Upper lobe of right lung (tissue), 1 donor: Measurements from ENCODE around the gene KDM5B. TPM values are rescaled to one million over a fixed set of nuclear protein-coding genes. Genes with fewer than 3 reads are reported as not detected.
A peak's percentile ranks its signal among the peaks of the same experiment; 100 is the strongest.

Experiments used
- ATAC-seq: fragments of 200-7000 bp; cut with Tn5 transposase; one replicate; pipeline ENCODE4 v1.9.1; 2020; ENCODE audit warnings: mild to moderate bottlenecking, moderate library complexity
- DNase-seq: peaks from one replicate; pipeline ENCODE4 v3.0.0-alpha.2; 2020
- H3K27ac ChIP-seq: fragments of 200-600 bp; one replicate; pipeline ENCODE4 v1.8.0; 2022
- H3K27me3 ChIP-seq: fragments of 200-600 bp; one replicate; pipeline ENCODE4 v1.8.0; 2022; ENCODE audit warnings: mild to moderate bottlenecking
- H3K36me3 ChIP-seq: fragments of 200-600 bp; one replicate; pipeline ENCODE4 v1.8.0; 2022
- H3K4me1 ChIP-seq: fragments of 200-600 bp; one replicate; pipeline ENCODE4 v1.8.0; 2022
- H3K4me3 ChIP-seq: fragments of 200-600 bp; one replicate; pipeline ENCODE4 v1.8.0; 2022; ENCODE audit warnings: mild to moderate bottlenecking
- H3K9me3 ChIP-seq: fragments of 200-600 bp; one replicate; pipeline ENCODE4 v1.8.0; 2022
- intact Hi-C: fragments of 100-400 bp; cut with DNase I; formaldehyde crosslinking; loops from one replicate; pipeline ENCODE4 v1.11.0; 2022
- total RNA-seq: library from RNA; stranded (reverse); fragmentation: NEBNext Ultra II Directional; extraction: Animal tissue kit (Norgen Biotek cat#: 25700); gene quantifications from one replicate; pipeline ENCODE4 v1.2.1, GENCODE V29; 2021
- TF ChIP-seq, protein P1 (sequence below): fragments of 200-600 bp; IDR thresholded peaks from one replicate; pipeline ENCODE4 v1.8.0; 2022; ENCODE audit warnings: antibody characterized with exemption
- donor health status: DM: no; HTN: yes; CAD: no; lungs with severe emphysema.

KDM5B gene
- total RNA-seq, 1 donor from 2014 or later, result 57.3 TPM

GRCh38 chr1:202825748-202826147 lies 17.5 kb upstream of the KDM5B start:
- no peaks in the 10 kb centered on the region for H3K36me3 ChIP-seq
- ATAC-seq (no peak), DNase-seq (peak; percentile 32)
- no peaks in the 10 kb centered on the region for H3K4me1 ChIP-seq
- no peak overlapping the region for H3K4me3 ChIP-seq
- H3K9me3 ChIP-seq, result no peaks in the 10 kb centered on the region
- TF ChIP-seq, protein P1, sequence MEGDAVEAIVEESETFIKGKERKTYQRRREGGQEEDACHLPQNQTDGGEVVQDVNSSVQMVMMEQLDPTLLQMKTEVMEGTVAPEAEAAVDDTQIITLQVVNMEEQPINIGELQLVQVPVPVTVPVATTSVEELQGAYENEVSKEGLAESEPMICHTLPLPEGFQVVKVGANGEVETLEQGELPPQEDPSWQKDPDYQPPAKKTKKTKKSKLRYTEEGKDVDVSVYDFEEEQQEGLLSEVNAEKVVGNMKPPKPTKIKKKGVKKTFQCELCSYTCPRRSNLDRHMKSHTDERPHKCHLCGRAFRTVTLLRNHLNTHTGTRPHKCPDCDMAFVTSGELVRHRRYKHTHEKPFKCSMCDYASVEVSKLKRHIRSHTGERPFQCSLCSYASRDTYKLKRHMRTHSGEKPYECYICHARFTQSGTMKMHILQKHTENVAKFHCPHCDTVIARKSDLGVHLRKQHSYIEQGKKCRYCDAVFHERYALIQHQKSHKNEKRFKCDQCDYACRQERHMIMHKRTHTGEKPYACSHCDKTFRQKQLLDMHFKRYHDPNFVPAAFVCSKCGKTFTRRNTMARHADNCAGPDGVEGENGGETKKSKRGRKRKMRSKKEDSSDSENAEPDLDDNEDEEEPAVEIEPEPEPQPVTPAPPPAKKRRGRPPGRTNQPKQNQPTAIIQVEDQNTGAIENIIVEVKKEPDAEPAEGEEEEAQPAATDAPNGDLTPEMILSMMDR, result no peak
- intact Hi-C loops, result no loop called here
- no peaks in the 10 kb centered on the region for H3K27me3 ChIP-seq
- no peak overlapping the region for H3K27ac ChIP-seq

DNA sequence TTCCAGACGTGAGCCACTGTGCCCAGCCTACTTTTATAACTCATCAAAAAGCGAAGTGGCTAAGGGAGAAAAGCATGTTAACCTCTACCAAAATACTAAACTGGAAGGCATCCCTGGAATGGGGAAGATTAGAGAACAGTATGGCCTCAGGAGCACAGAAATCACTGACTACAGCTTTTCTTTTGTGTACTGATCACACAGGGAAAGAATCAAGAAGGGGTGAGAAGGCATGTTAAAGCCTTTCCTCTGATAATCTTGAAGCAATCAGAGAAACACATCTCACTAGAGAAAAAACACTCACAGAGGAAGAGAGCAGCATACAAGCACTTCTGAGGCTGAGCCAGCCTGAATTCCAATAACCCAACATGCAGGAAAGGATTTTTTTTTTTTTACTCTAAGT lies 13.2 kb upstream of the KDM5B start:
- Histone ChIP-seq H3K27ac (no peak overlapping the region), H3K9me3 (no peaks in the 10 kb centered on the region), H3K27me3 (no peaks in the 10 kb centered on the region), H3K36me3 (no peaks in the 10 kb centered on the region), H3K4me3 (no peak overlapping the region), H3K4me1 (no peaks in the 10 kb centered on the region)
- TF ChIP-seq, protein P1, result no peak
- intact Hi-C loops, result no loop called here
- DNase-seq (no peak), ATAC-seq (peak; percentile 60)

GRCh38 chr1:202818819-202819218 lies 10.6 kb upstream of the KDM5B start:
- no peak for ATAC-seq
- Histone ChIP-seq H3K4me3 (no peak overlapping the region), H3K27ac (no peak overlapping the region), H3K4me1 (no peaks in the 10 kb centered on the region), H3K27me3 (no peaks in the 10 kb centered on the region), H3K9me3 (no peaks in the 10 kb centered on the region), H3K36me3 (no peaks in the 10 kb centered on the region)
- DNase-seq, result no peak
- TF ChIP-seq, protein P1, result no peak
- intact Hi-C loops, result loop anchor here (10.0 kb wide), 1 partner anchor 56 kb away; no protein-coding TSS in a partner anchor

DNA sequence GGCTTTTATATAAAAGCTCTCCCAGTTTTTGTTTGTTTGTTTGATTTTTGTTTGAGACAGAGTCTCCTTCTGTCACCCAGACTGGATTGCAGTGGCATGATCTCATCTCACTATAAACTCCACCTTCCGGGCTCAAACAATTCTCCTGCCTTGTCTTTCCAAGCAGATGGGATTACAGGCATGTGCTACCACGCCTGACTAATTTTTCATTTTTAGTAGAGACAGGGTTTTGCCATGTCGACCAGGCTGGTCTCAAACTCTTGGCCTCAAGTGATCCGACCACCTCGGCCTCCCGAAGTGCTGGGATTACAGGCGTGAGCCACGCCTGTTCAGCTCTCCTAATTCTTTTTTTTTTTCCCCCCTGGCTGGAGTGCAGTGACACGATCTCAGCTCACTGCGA lies 6.9 kb upstream of the KDM5B start:
- ATAC-seq, result no peak
- intact Hi-C loops, result loop anchor here (10.0 kb wide), 1 partner anchor 60 kb away; no protein-coding TSS in a partner anchor
- no peaks in the 10 kb centered on the region for H3K9me3 ChIP-seq
- no peaks in the 10 kb centered on the region for H3K36me3 ChIP-seq
- DNase-seq, result peak; percentile 22
- TF ChIP-seq, protein P1, result no peak
- H3K27me3 ChIP-seq, result no peaks in the 10 kb centered on the region
- no peak overlapping the region for H3K27ac ChIP-seq
- no peak overlapping the region for H3K4me3 ChIP-seq
- peaks cover 9% of the 10 kb centered on the region for H3K4me1 ChIP-seq

- H3K4me1 ChIP-seq, result peaks cover 17% of the 10 kb centered on the region
- no peak for ATAC-seq
- intact Hi-C loops, result loop anchor here (10.0 kb wide), 1 partner anchor 62 kb away; no protein-coding TSS in a partner anchor
- H3K4me3 ChIP-seq, result no peak overlapping the region
- no peak overlapping the region for H3K27ac ChIP-seq
- TF ChIP-seq, protein P1, result no peak
- DNase-seq, result no peak
- no peaks in the 10 kb centered on the region for H3K27me3 ChIP-seq
- no peaks in the 10 kb centered on the region for H3K9me3 ChIP-seq
- H3K36me3 ChIP-seq, result no peaks in the 10 kb centered on the region
Observed at GRCh38 chr1:202812176-202813026, 4.2 kb upstream of the KDM5B start.
